Brain pericyte (primary cell): ENCODE measurements around the gene SERPINF2.
A peak's percentile ranks its signal among the peaks of the same experiment; 100 is the strongest.
"Not testable (repeated sequence)": the region's sequence is repeated elsewhere in the genome, so short reads cannot be mapped to it uniquely, and the experiment has no call there.

ENCODE experiments used
- DNase-seq: peaks from one replicate; pipeline ENCODE4 v3.0.0-alpha.2; 2012; ENCODE audit warnings: low read depth, low spot score

Gene SERPINF2

GRCh38 chr17:1762901-1763898, 20.5 kb downstream of the SERPINF2 start:
- peak; percentile 92 for DNase-seq

DNA sequence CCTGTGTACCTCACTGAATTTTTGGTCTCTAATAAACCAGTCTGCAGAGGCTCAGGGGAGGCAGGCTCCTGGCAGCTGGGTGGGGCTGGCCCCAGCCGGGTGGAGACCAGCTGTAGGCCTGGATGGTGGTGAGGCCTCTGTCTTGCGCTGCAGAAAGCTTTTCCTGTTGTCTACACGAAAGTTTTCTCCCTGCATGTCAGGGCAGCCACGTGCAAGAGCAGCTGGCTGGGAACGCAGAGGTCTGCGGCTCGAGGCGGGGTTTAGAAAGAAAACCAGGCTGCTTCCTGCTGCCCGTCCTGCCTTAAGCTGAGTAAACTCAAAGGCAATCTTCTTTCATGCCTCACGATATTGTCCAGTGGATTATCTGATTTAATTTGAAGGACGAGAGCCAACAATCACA, 21.6 kb downstream of the SERPINF2 start:
- DNase-seq = peak; percentile 73

GRCh38 chr17:1764705-1765104, 22.0 kb downstream of the SERPINF2 start:
- DNase-seq = not testable (repeated sequence)

GRCh38 chr17:1765576-1765975, 22.9 kb downstream of the SERPINF2 start:
- no peak for DNase-seq

DNA sequence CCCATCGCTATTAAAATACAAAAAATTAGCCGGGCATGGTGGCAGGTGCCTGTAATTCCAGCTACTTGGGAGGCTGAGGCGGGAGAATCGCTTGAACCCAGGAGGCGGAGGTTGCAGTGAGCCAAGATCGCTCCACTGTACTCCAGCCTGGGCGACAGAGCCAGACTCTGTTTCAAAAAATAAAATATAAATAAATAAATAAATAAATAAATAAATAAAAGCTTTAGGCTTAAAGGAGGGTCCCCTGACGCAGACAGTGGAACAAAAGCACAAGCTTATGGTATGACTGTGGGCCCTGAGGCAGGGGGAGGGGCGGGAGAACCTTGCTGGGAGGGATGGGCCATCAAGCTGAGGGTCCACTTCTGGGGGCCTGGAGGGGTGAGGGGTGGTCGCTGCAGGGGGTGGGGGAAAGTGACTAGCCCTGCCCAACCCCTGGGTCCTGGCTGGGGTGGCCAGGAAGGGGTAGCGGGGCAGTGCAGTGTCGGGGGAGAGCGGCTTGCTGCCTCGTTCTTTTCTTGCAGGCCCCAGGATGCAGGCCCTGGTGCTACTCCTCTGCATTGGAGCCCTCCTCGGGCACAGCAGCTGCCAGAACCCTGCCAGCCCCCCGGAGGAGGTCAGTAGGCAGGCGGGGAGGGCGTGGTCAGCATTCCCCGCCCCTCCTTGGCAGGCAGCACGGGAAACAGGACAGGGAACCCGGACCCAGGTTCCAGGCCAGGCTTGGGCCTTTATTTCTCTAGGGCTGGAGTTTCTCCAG, 23.9 kb downstream of the SERPINF2 start:
- DNase-seq = no peak

DNA sequence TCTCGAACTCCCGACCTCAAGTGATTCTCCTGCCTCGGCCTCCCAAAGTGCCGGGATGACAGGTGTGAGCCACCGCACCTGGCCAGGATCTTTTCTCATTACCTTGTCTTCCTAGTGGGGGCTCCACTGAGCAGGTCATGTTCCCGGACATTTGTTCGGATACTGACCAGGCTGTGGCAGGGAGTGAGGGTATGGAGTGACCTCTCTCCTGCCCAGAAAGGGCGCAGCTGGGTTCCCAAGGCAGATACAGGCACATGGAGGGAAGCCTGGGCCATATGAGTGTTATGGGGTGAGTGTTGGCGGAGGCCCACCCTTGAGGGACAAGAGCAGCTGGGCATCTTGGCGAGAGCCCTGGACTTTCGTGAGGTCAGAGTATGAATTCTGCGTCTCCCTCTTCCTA, 24.7 kb downstream of the SERPINF2 start:
- DNase-seq = no peak

DNA sequence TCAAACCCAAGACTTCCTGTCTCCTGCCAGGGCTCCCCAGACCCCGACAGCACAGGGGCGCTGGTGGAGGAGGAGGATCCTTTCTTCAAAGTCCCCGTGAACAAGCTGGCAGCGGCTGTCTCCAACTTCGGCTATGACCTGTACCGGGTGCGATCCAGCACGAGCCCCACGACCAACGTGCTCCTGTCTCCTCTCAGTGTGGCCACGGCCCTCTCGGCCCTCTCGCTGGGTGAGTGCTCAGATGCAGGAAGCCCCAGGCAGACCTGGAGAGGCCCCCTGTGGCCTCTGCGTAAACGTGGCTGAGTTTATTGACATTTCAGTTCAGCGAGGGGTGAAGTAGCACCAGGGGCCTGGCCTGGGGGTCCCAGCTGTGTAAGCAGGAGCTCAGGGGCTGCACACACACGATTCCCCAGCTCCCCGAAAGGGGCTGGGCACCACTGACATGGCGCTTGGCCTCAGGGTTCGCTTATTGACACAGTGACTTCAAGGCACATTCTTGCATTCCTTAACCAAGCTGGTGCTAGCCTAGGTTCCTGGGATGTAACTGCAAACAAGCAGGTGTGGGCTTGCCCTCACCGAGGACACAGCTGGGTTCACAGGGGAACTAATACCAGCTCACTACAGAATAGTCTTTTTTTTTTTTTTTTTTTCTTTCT, 27.3 kb downstream of the SERPINF2 start:
- peak; percentile 95 for DNase-seq

- not testable (repeated sequence) for DNase-seq
These were observed 30.5 kb downstream of the SERPINF2 start for GRCh38 chr17:1773000-1773695.

GRCh38 chr17:1773696-1774181, 31.1 kb downstream of the SERPINF2 start:
- no peak for DNase-seq

- DNase-seq = no peak
These were observed 31.9 kb downstream of the SERPINF2 start for GRCh38 chr17:1774390-1775176.

GRCh38 chr17:1776328-1776727, 33.7 kb downstream of the SERPINF2 start:
- DNase-seq = no peak

- no peak for DNase-seq
These were observed 34.2 kb downstream of the SERPINF2 start for GRCh38 chr17:1776857-1777256.

DNA sequence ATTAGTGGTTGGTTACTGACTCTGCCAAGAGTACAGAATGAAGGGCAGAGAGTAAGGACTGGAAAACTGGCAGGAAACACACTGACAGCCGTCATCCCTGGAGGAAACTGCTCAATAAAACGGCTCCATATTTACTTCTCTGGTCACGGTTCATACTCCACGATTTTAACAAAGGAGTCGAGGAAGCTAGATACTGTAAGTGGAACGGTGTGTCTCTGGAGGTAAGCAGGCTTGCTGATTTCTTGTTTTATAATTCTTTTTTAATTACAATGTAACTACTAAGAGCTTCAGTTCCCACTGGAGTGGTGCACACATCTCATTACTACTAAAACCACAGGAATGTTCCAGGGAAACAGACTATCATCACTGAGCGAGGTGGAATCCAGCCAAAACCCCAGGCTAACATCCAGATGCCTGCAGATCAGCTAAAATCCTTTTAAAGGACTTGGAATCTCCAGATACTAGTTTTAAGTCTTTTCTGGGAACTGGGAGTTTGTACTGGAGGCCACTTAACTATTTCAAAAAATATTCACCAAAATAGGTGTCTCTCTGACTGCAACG, 37.0 kb downstream of the SERPINF2 start:
- peak; percentile 83 for DNase-seq

DNA sequence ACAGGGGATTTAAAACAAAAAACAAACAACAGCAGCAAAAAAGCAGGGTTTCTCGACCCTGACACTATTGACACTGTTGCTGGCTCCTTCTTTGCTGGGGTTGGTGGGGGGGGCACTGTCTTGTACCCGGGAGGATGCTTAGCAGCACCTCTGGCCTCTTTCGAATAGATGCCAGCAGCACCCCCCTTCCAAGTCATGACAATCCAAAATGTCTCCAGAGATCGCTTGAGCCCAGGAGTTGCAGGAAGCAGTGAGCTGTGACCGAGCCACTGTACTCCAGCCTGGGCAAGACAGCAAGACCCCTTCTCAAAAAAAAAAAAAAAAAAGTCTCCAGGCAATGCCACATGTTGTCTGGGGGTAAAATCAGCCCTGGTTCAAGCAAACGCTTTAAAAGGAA, 39.5 kb downstream of the SERPINF2 start:
- DNase-seq = no peak

DNA sequence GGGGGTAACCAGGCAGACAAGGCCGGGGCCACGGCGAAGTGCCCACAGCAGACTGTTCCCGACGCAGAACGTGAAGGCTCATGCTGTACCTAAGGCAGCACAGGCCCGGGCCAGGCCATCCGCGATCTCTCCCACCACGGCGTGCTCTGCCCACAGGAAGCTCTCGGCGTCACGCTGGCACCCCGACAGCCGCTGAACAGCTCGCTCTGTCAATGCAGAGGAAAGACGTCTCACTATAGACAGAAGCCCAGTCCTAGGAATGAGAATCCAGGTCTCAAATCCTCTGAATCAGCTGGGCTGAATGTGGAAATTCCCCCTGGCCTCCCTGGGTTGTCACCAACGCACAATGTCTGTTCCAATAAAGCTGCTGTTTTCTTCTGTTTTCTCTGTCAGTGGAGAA, 40.6 kb downstream of the SERPINF2 start:
- DNase-seq = no peak

DNA sequence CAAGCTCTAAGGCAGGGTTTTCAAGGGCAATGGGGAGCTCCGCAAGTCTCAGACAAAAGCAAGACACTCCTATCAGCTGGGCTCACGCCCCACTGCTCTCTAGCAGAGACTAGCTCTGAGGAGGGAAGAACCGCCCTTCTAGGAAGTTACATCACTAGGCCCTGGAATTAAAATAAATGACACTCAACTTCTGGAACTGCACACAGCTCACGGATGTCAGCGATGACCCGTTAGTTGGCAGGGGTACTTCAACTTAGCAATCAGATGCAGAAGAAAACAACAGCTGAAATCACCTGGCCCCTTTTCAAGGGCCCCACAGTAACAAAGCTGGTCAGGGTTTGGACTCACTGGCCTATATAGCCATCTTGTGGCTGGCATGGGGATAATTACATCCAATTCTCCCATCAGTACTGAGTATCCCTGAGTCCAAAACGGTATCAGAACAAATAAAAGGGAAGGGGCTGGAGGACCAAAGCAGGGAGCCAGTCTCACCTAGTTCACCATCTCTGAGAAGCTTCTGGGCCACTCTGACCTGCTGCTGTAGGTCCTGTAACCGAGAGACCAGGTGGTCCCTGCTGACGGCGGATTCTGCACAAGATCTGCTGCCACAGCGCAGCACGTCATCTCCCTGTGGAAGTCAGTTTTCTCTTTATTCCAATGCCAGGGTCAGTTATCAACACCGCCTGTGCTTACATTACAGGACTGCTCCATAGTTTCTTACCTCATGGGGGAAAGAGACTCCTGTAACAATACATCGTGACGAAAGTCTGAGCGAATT, 41.4 kb downstream of the SERPINF2 start:
- no peak for DNase-seq

- DNase-seq = no peak
These were observed 43.3 kb downstream of the SERPINF2 start for GRCh38 chr17:1785930-1786329.

DNA sequence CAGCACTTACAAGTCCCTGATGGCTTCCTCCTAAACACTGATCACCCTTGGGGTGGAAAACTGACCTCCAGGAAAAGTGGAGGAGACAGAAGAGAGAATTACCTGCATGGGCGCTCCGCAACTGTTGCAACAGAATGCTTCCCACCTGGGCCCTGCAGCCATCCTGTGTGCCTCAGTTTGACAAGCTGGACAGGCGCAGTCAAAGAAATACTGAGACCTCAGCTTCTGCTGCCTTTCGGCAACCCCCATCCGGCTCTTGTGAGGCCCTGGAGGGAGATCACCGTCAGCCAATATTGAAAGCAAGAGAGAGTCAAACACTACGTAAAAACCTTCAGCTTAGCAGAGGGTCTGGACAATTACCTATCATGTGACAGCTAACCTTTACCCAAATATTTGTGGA, 44.0 kb downstream of the SERPINF2 start:
- DNase-seq = no peak

- DNase-seq = peak; percentile 56
These were observed 44.7 kb downstream of the SERPINF2 start for GRCh38 chr17:1787301-1787902.
